ENCODE results near the gene TIFAB.

Gene TIFAB

DNA sequence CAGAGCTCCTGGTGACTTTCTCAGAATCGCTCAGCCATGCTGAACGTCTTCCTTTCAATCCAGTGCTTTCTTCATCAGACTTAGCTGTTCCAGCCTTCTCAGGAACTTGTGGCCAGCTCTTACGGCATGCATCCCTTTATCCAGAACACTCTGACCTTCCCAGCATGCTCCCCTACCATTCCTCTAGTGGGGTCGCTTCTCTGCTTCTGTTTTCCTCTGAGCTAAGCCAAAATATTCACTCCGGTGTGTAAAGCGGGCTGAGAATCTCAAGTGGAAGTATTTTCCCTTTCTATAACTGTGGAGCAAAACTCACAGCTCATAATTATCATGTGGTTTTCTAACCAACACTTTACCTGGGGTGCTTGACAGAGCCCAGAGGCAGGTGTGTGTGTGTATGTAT is 11.2 kb downstream of the TIFAB start:
- H3F3A ChIP-seq (ENCODE audit: insufficient read depth, low read length), result no peaks in the 10 kb centered on the region
- no peak overlapping the region for H3K4me2 ChIP-seq (ENCODE audit: low read length)
- no peak overlapping the region for H3K9ac ChIP-seq (ENCODE audit: low read length)
- H4K20me1 ChIP-seq (ENCODE audit: insufficient read depth, low read length), result no peaks in the 10 kb centered on the region
- H2AFZ ChIP-seq (ENCODE audit: low read length), result no peak overlapping the region
- H3K4me3 ChIP-seq (ENCODE audit: low read depth, low read length, poor library complexity, severe bottlenecking), result no peak overlapping the region
- H3K27ac ChIP-seq (ENCODE audit: low read depth, low read length, poor library complexity, severe bottlenecking), result no peak overlapping the region
- TF ChIP-seq, protein P1, sequence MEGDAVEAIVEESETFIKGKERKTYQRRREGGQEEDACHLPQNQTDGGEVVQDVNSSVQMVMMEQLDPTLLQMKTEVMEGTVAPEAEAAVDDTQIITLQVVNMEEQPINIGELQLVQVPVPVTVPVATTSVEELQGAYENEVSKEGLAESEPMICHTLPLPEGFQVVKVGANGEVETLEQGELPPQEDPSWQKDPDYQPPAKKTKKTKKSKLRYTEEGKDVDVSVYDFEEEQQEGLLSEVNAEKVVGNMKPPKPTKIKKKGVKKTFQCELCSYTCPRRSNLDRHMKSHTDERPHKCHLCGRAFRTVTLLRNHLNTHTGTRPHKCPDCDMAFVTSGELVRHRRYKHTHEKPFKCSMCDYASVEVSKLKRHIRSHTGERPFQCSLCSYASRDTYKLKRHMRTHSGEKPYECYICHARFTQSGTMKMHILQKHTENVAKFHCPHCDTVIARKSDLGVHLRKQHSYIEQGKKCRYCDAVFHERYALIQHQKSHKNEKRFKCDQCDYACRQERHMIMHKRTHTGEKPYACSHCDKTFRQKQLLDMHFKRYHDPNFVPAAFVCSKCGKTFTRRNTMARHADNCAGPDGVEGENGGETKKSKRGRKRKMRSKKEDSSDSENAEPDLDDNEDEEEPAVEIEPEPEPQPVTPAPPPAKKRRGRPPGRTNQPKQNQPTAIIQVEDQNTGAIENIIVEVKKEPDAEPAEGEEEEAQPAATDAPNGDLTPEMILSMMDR (IDR thresholded peaks at IDR 0.05; ENCODE audit: low read length), result no peak
- TF ChIP-seq EZH2 (IDR thresholded peaks at IDR 0.05; ENCODE audit: borderline replicate concordance, low read length), result no peak
- no peaks in the 10 kb centered on the region for H3K79me2 ChIP-seq (ENCODE audit: insufficient read depth, low read length)
- H3K27me3 ChIP-seq (ENCODE audit: insufficient read depth, low read length), result peaks cover 16% of the 10 kb centered on the region
- H3K36me3 ChIP-seq (ENCODE audit: insufficient read depth, low read length), result no peaks in the 10 kb centered on the region
- H3K9me2 ChIP-seq (ENCODE audit: low read depth, low read length), result no peaks in the 10 kb centered on the region
- H3K4me1 ChIP-seq (ENCODE audit: insufficient read depth, low read length, severe bottlenecking), result no peaks in the 10 kb centered on the region
- no peaks in the 10 kb centered on the region for H3K9me3 ChIP-seq (ENCODE audit: low read length)

- TF ChIP-seq EZH2 (IDR thresholded peaks at IDR 0.05; ENCODE audit: borderline replicate concordance, low read length), result no peak
- TF ChIP-seq, protein P1 (IDR thresholded peaks at IDR 0.05; ENCODE audit: low read length), result no peak
- Histone ChIP-seq H3K4me2 (ENCODE audit: low read length) (no peak overlapping the region), H3F3A (ENCODE audit: insufficient read depth, low read length) (no peaks in the 10 kb centered on the region)
Observed at GRCh38 chr5:135439231-135440205, 12.6 kb downstream of the TIFAB start.

GRCh38 chr5:135438636-135439221 is 13.4 kb downstream of the TIFAB start:
- no peak for TF ChIP-seq EZH2 (IDR thresholded peaks at IDR 0.05; ENCODE audit: borderline replicate concordance, low read length)
- TF ChIP-seq, protein P1 (IDR thresholded peaks at IDR 0.05; ENCODE audit: low read length), result no peak
- H3K27ac ChIP-seq (ENCODE audit: low read depth, low read length, poor library complexity, severe bottlenecking), result no peak overlapping the region
- no peaks in the 10 kb centered on the region for H3F3A ChIP-seq (ENCODE audit: insufficient read depth, low read length)
- H3K9me3 ChIP-seq (ENCODE audit: low read length), result no peaks in the 10 kb centered on the region
- H3K4me2 ChIP-seq (ENCODE audit: low read length), result no peak overlapping the region
- H3K9me2 ChIP-seq (ENCODE audit: low read depth, low read length), result no peaks in the 10 kb centered on the region
- H3K27me3 ChIP-seq (ENCODE audit: insufficient read depth, low read length), result peaks cover 16% of the 10 kb centered on the region
- no peaks in the 10 kb centered on the region for H3K4me1 ChIP-seq (ENCODE audit: insufficient read depth, low read length, severe bottlenecking)
- H3K79me2 ChIP-seq (ENCODE audit: insufficient read depth, low read length), result no peaks in the 10 kb centered on the region
- H3K4me3 ChIP-seq (ENCODE audit: low read depth, low read length, poor library complexity, severe bottlenecking), result no peak overlapping the region
- no peaks in the 10 kb centered on the region for H3K36me3 ChIP-seq (ENCODE audit: insufficient read depth, low read length)
- no peak overlapping the region for H2AFZ ChIP-seq (ENCODE audit: low read length)
- no peak overlapping the region for H3K9ac ChIP-seq (ENCODE audit: low read length)
- H4K20me1 ChIP-seq (ENCODE audit: insufficient read depth, low read length), result no peaks in the 10 kb centered on the region

More at GRCh38 chr5:135439231-135440205, 12.6 kb downstream of the TIFAB start:
- Histone ChIP-seq H3K79me2 (ENCODE audit: insufficient read depth, low read length) (no peaks in the 10 kb centered on the region), H3K27ac (ENCODE audit: low read depth, low read length, poor library complexity, severe bottlenecking) (no peak overlapping the region), H3K4me3 (ENCODE audit: low read depth, low read length, poor library complexity, severe bottlenecking) (no peak overlapping the region), H4K20me1 (ENCODE audit: insufficient read depth, low read length) (no peaks in the 10 kb centered on the region), H3K9me3 (ENCODE audit: low read length) (no peaks in the 10 kb centered on the region), H2AFZ (ENCODE audit: low read length) (no peak overlapping the region), H3K36me3 (ENCODE audit: insufficient read depth, low read length) (no peaks in the 10 kb centered on the region), H3K27me3 (ENCODE audit: insufficient read depth, low read length) (peaks cover 16% of the 10 kb centered on the region), H3K9ac (ENCODE audit: low read length) (no peak overlapping the region), H3K4me1 (ENCODE audit: insufficient read depth, low read length, severe bottlenecking) (no peaks in the 10 kb centered on the region), H3K9me2 (ENCODE audit: low read depth, low read length) (no peaks in the 10 kb centered on the region)

Data from OCI-LY1 (cell line).